Measurements from ENCODE around the gene MRPS6. TPM values are rescaled to one million over a fixed set of nuclear protein-coding genes. Genes with fewer than 3 reads are reported as not detected.

Gene MRPS6
- total RNA-seq, 2 donors from 2014 or later, result 2.3 to 15.8 TPM

GRCh38 chr21:34184232-34184631 lies 110.9 kb downstream of the MRPS6 start:
- Histone ChIP-seq H3K4me1 (no peaks in the 10 kb centered on the region), H3K27me3 (no peaks in the 10 kb centered on the region), H3K27ac (no peak overlapping the region), H3K9me3 (no peaks in the 10 kb centered on the region), H3K36me3 (replicated peaks in 1 of 2; ENCODE audit: insufficient read depth in 1 of 2, low read depth in 2 of 2) (no peaks in the 10 kb centered on the region), H3K4me3 (no peak overlapping the region)
- no peak for ATAC-seq
- intact Hi-C loops (cut with DNase I), result no loop called here
- WGBS, 2 donors, result 77 to 88% methylated on average over 5 of the region's 5 CpGs
- no peak for DNase-seq
- TF ChIP-seq, protein P1, sequence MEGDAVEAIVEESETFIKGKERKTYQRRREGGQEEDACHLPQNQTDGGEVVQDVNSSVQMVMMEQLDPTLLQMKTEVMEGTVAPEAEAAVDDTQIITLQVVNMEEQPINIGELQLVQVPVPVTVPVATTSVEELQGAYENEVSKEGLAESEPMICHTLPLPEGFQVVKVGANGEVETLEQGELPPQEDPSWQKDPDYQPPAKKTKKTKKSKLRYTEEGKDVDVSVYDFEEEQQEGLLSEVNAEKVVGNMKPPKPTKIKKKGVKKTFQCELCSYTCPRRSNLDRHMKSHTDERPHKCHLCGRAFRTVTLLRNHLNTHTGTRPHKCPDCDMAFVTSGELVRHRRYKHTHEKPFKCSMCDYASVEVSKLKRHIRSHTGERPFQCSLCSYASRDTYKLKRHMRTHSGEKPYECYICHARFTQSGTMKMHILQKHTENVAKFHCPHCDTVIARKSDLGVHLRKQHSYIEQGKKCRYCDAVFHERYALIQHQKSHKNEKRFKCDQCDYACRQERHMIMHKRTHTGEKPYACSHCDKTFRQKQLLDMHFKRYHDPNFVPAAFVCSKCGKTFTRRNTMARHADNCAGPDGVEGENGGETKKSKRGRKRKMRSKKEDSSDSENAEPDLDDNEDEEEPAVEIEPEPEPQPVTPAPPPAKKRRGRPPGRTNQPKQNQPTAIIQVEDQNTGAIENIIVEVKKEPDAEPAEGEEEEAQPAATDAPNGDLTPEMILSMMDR (IDR thresholded peaks at IDR 0.05), result no peak
- no peak for TF ChIP-seq POLR2A (IDR thresholded peaks at IDR 0.05)

GRCh38 chr21:34185026-34185750 lies 111.8 kb downstream of the MRPS6 start:
- no peak for TF ChIP-seq POLR2A (IDR thresholded peaks at IDR 0.05)
- no peaks in the 10 kb centered on the region for H3K36me3 ChIP-seq (replicated peaks in 1 of 2; ENCODE audit: insufficient read depth in 1 of 2, low read depth in 2 of 2)
- H3K4me1 ChIP-seq, result no peaks in the 10 kb centered on the region
- 89 to 90% methylated on average over 15 of the region's 15 CpGs for WGBS, 2 donors
- DNase-seq, result no peak
- no peaks in the 10 kb centered on the region for H3K27me3 ChIP-seq
- H3K27ac ChIP-seq, result no peak overlapping the region
- ATAC-seq, result no peak
- no peaks in the 10 kb centered on the region for H3K9me3 ChIP-seq
- intact Hi-C loops (cut with DNase I), result no loop called here
- H3K4me3 ChIP-seq, result no peak overlapping the region

DNA sequence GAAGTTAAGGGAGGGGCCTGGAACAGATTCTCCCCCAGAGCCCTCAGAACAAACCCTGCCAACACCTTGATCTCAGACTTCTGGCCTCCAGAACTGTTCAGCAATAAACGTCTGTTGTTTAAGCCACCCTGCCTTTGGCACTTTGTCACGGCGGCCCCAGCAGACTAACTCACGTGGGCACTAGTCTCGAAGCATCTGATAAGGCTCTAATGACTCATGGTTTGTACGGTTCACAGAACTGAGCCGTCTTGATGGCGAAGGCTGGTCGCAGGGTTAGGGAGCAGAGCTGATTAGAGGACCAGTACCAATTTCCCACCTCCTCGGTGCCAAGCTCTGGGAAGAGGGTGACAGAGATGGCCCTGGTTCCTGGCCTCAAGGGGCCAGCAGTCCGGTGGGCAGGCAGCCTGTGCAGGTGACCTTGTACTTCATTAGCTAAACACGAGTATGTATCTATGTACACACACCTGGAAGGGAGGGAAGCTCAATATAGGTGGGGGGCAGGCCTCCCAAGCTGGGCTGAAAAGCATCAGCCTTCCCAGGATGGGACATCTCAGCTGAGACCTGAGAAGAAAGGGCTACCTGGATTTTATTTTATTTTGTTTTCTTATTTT lies 112.8 kb downstream of the MRPS6 start:
- intact Hi-C loops (cut with DNase I), result no loop called here
- H3K27me3 ChIP-seq, result no peaks in the 10 kb centered on the region
- H3K27ac ChIP-seq, result no peak overlapping the region
- no peak overlapping the region for H3K4me3 ChIP-seq
- 72 to 74% methylated on average over 12 of the region's 12 CpGs for WGBS, 2 donors
- H3K9me3 ChIP-seq, result no peaks in the 10 kb centered on the region
- ATAC-seq (no peak), DNase-seq (peak in 1 of 4 donors; percentile 53)
- no peaks in the 10 kb centered on the region for H3K36me3 ChIP-seq (replicated peaks in 1 of 2; ENCODE audit: insufficient read depth in 1 of 2, low read depth in 2 of 2)
- no peaks in the 10 kb centered on the region for H3K4me1 ChIP-seq
- TF ChIP-seq, protein P1 (IDR thresholded peaks at IDR 0.05), result no peak
- no peak for TF ChIP-seq POLR2A (IDR thresholded peaks at IDR 0.05)

DNA sequence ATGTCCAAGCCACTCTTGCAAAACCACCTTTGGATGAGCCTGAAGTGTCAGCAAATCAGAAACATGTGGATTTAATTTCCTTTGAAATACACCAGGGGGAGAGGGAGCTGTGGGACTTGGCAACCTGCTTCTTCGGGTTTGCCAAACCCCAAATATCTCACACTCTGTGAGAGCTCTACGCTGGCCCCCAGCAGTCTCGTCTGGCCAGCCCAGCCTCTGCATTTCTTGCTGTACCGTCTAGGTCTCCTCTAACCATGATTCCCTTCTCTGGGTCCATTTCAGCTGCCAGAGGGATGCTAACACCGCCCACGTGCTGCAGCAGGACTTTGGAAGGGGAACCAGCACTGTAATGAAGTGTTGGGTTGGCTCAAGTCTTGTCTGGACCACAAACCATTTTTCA lies 114.6 kb downstream of the MRPS6 start:
- DNase-seq (peak in 2 of 4 donors; percentile 24 to 49), ATAC-seq (no peak)
- 80 to 85% methylated on average over 6 of the region's 6 CpGs for WGBS, 2 donors
- intact Hi-C loops (cut with DNase I), result no loop called here
- Histone ChIP-seq H3K9me3 (no peaks in the 10 kb centered on the region), H3K36me3 (replicated peaks in 1 of 2; ENCODE audit: insufficient read depth in 1 of 2, low read depth in 2 of 2) (no peaks in the 10 kb centered on the region), H3K27me3 (no peaks in the 10 kb centered on the region), H3K4me1 (no peaks in the 10 kb centered on the region), H3K27ac (no peak overlapping the region), H3K4me3 (no peak overlapping the region)
- TF ChIP-seq, protein P1 (IDR thresholded peaks at IDR 0.05), result no peak
- TF ChIP-seq POLR2A (IDR thresholded peaks at IDR 0.05), result no peak

DNA sequence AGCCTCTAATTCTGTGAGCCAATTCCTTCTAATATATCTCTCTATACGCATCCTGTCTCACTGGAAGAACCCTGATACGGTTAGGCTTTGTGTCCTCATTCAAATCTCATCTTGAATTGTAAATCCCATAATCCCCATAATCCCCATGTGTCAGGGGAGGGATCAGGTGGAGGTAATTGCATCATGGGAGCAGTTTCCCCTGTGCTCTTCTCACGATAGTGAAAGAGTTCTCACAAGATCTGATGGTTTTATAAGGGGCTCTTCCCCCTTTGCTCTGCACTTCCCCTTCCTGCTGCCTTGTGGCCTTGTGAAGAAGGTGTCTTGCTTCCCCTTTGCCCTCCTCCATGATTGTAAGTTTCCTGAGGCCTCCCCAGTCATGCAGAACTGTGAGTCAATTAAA lies 116.1 kb downstream of the MRPS6 start:
- H3K36me3 ChIP-seq (replicated peaks in 1 of 2; ENCODE audit: insufficient read depth in 1 of 2, low read depth in 2 of 2), result no peaks in the 10 kb centered on the region
- no peak overlapping the region for H3K27ac ChIP-seq
- no peaks in the 10 kb centered on the region for H3K4me1 ChIP-seq
- intact Hi-C loops (cut with DNase I), result no loop called here
- no peaks in the 10 kb centered on the region for H3K27me3 ChIP-seq
- ATAC-seq (no peak), DNase-seq (no peak)
- TF ChIP-seq POLR2A (IDR thresholded peaks at IDR 0.05), result no peak
- TF ChIP-seq, protein P1 (IDR thresholded peaks at IDR 0.05), result no peak
- WGBS, 2 donors, result 74 to 80% methylated on average over 3 of the region's 3 CpGs
- H3K4me3 ChIP-seq, result no peak overlapping the region
- no peaks in the 10 kb centered on the region for H3K9me3 ChIP-seq
